Liver (tissue), 9 donors: Measurements from ENCODE around the gene ZCWPW1. TPM values are rescaled to one million over a fixed set of nuclear protein-coding genes. Genes with fewer than 3 reads are reported as not detected.

Source experiments
- DNase-seq: peaks from one replicate; pipeline ENCODE4 v3.0.0-alpha.2; 2017; ENCODE audit warnings: low spot score
- H3K27ac ChIP-seq, 2 donors: one replicate each; pipeline ENCODE4 v1.7.0; 2013; ENCODE audit warnings: inconsistent platforms in 2 of 2, low read length in 2 of 2, control low read depth in 1 of 2, low read depth in 1 of 2, mild to moderate bottlenecking in 1 of 2
- H3K27me3 ChIP-seq, 4 donors: one replicate each; pipeline versions ENCODE4 v1.6.1 to v1.7.0; 2013; ENCODE audit warnings: low read length in 3 of 4, inconsistent platforms in 1 of 4, mild to moderate bottlenecking in 1 of 4, moderate library complexity in 1 of 4; ENCODE audit not compliant: control insufficient read depth in 4 of 4, insufficient read depth in 4 of 4
- H3K36me3 ChIP-seq, 4 donors: one replicate each; pipeline versions ENCODE4 v1.6.1 to v1.7.0; 2013; ENCODE audit warnings: low read length in 3 of 4, mild to moderate bottlenecking in 3 of 4, low read depth in 1 of 4, moderate library complexity in 1 of 4; ENCODE audit not compliant: control insufficient read depth in 4 of 4, insufficient read depth in 3 of 4
- H3K4me1 ChIP-seq, 4 donors: one replicate each; pipeline versions ENCODE4 v1.6.1 to v1.7.0; 2013; ENCODE audit warnings: low read length in 3 of 4, mild to moderate bottlenecking in 3 of 4, moderate library complexity in 1 of 4; ENCODE audit not compliant: control insufficient read depth in 4 of 4, insufficient read depth in 4 of 4
- H3K4me3 ChIP-seq, 3 donors: one replicate each; pipeline versions ENCODE4 v1.6.1 to v1.7.0; 2013; ENCODE audit warnings: low read length in 3 of 3, control low read depth in 1 of 3, low read depth in 1 of 3, mild to moderate bottlenecking in 1 of 3
- H3K9ac ChIP-seq, 2 donors: one replicate each; pipeline ENCODE4 v1.7.0; 2013; ENCODE audit warnings: low read length in 2 of 2, mild to moderate bottlenecking in 2 of 2, moderate library complexity in 2 of 2, control low read depth in 1 of 2, low read depth in 1 of 2
- H3K9me3 ChIP-seq, 4 donors: one replicate each; pipeline versions ENCODE4 v1.6.1 to v1.7.0; 2013; ENCODE audit warnings: low read length in 3 of 4; ENCODE audit not compliant: control insufficient read depth in 4 of 4
- EGR1 ChIP-seq, 2 donors: IDR thresholded peaks; 2 replicates each; pipeline ENCODE4 v1.6.1; 2016 to 2018; ENCODE audit warnings: antibody characterized with exemption in 2 of 2, low read depth in 2 of 2
- FOXA1 ChIP-seq: IDR thresholded peaks from 2 replicates; pipeline ENCODE4 v1.6.1; 2016; ENCODE audit warnings: antibody characterized with exemption
- FOXA2 ChIP-seq: IDR thresholded peaks from 2 replicates; pipeline ENCODE4 v1.6.1; 2016; ENCODE audit warnings: antibody characterized with exemption
- GABPA ChIP-seq, 2 donors: IDR thresholded peaks in 1 of 2; conservative IDR thresholded peaks in 1 of 2; 2 replicates each; pipeline ENCODE4 v1.6.1; 2016; ENCODE audit warnings: antibody characterized with exemption in 2 of 2, mild to moderate bottlenecking in 1 of 2, moderate library complexity in 1 of 2
- HNF4A ChIP-seq, 2 donors: conservative IDR thresholded peaks; 2 replicates each; pipeline ENCODE4 v1.6.1; 2016; ENCODE audit warnings: antibody characterized with exemption in 2 of 2, mild to moderate bottlenecking in 2 of 2
- HNF4G ChIP-seq: IDR thresholded peaks from 2 replicates; pipeline ENCODE4 v1.6.1; 2016; ENCODE audit warnings: antibody characterized with exemption
- JUND ChIP-seq, 2 donors: IDR thresholded peaks; 2 replicates each; pipeline ENCODE4 v1.6.1; 2016; ENCODE audit warnings: antibody characterized with exemption in 2 of 2
- NR2F2 ChIP-seq: IDR thresholded peaks from 2 replicates; pipeline ENCODE4 v1.6.1; 2016; ENCODE audit warnings: antibody characterized with exemption
- RAD21 ChIP-seq, 2 donors: IDR thresholded peaks; 2 replicates each; pipeline ENCODE4 v1.6.1; 2016; ENCODE audit warnings: antibody characterized with exemption in 2 of 2, mild to moderate bottlenecking in 2 of 2
- RXRA ChIP-seq, 2 donors: IDR thresholded peaks; 2 replicates each; pipeline ENCODE4 v1.6.1; 2017 to 2018; ENCODE audit warnings: antibody characterized with exemption in 2 of 2, mild to moderate bottlenecking in 1 of 2
- SP1 ChIP-seq: IDR thresholded peaks from 2 replicates; pipeline ENCODE4 v1.6.1; 2018; ENCODE audit warnings: antibody characterized with exemption, mild to moderate bottlenecking
- TAF1 ChIP-seq: conservative IDR thresholded peaks from 2 replicates; pipeline ENCODE4 v1.6.1; 2016; ENCODE audit warnings: antibody characterized with exemption, mild to moderate bottlenecking
- YY1 ChIP-seq: IDR thresholded peaks from 2 replicates; pipeline ENCODE4 v1.6.1; 2016; ENCODE audit warnings: antibody characterized with exemption, mild to moderate bottlenecking
- WGBS: extraction: QIAGEN DNeasy Blood & Tissue Kit; methylation state at CpG from one replicate; pipeline ENCODE4 v1.1.7; 2013; 5-methylcytosine and 5-hydroxymethylcytosine counted together
- polyA plus RNA-seq, 2 donors: library from polyadenylated mRNA; stranded (reverse) in 1 of 2; unstranded in 1 of 2; fragments of 200-250 nt in 1 of 2; fragments of >200 nt in 1 of 2; fragmentation: Nextera tagmentation in 1 of 2; extraction: Ambion mirVana in 1 of 2; gene quantifications; one replicate each; pipeline versions ENCODE4 v1.2.1 to v1.2.3, GENCODE V29; 2013 to 2015
- total RNA-seq, 2 donors: library from RNA; depleted of rRNA; stranded (reverse); fragments of >200 nt; gene quantifications; one replicate each; pipeline ENCODE4 v1.2.3, GENCODE V29; 2014
- TF ChIP-seq, protein P1 (sequence below): IDR thresholded peaks from 2 replicates; pipeline ENCODE4 v1.6.1; 2016; ENCODE audit warnings: antibody characterized with exemption
- TF ChIP-seq, protein P2 (sequence below): IDR thresholded peaks from 2 replicates; pipeline ENCODE4 v1.6.1; 2016; ENCODE audit warnings: antibody characterized with exemption
- TF ChIP-seq, protein P3 (sequence below): IDR thresholded peaks from 2 replicates; pipeline ENCODE4 v1.6.1; 2016; ENCODE audit warnings: antibody characterized with exemption
- TF ChIP-seq, protein P4 (sequence below): IDR thresholded peaks from 2 replicates; pipeline ENCODE4 v1.6.1; 2016; ENCODE audit warnings: antibody characterized with exemption, mild to moderate bottlenecking
- TF ChIP-seq, protein P5 (sequence below): fragments of 150-350 bp; IDR thresholded peaks from 2 replicates; pipeline ENCODE4 v1.5.1; 2017; ENCODE audit warnings: improper control_type of control experiment, low read depth, low read length; ENCODE audit not compliant: missing input control
- donor health status: healthy.
- donor health status: healthy.
- donor health status: healthy.
- donor health status: healthy.
- donor health status: healthy.

ZCWPW1 gene
- total and polyA plus RNA-seq, 4 donors, result 1.4 to 3.3 (median 2.8) TPM

DNA sequence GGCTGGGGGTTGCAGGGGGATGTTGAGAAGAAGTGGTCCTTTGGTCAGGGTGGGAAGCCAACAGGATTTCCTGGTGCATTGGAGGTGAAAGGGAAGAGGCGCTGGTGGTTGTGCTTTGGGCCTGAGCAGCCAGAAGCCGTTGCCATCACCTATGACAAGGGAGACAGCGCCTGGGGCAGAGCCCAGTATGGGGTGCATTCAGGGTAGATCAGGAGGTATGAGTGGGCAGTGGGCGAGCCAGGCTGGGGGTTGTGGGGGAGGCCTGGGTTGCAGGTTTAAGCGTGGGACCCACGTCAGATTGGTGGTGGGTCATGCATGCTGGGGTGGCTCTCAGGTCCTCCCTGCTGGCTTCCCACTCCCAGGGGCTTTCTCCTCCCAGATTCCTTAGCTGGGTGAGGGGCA, 76.8 kb downstream of the ZCWPW1 start:
- WGBS, result 92% methylated on average over 6 of the region's 6 CpGs
- no peak overlapping the region for H3K27ac ChIP-seq
- no peak for DNase-seq
- H3K4me1 ChIP-seq, result no peaks in the 10 kb centered on the region
- no peaks in the 10 kb centered on the region for H3K27me3 ChIP-seq
- peaks cover 38 to 73% (median 54%) of the 10 kb centered on the region in 4 donors for H3K36me3 ChIP-seq
- no peak overlapping the region for H3K9ac ChIP-seq
- H3K4me3 ChIP-seq, result no peak overlapping the region
- no peak for TF ChIP-seq TAF1
- TF ChIP-seq, protein P1, sequence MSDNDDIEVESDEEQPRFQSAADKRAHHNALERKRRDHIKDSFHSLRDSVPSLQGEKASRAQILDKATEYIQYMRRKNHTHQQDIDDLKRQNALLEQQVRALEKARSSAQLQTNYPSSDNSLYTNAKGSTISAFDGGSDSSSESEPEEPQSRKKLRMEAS, result no peak
- no peak for TF ChIP-seq JUND (IDR thresholded peaks at IDR 0.05)
- no peak for TF ChIP-seq FOXA2
- no peak for TF ChIP-seq HNF4G
- TF ChIP-seq GABPA (IDR thresholded peaks at IDR 0.05 in 1 of 2, conservative IDR thresholded peaks at IDR 0.05 in 1 of 2), result no peak
- TF ChIP-seq EGR1 (IDR thresholded peaks at IDR 0.05; ENCODE audit: low read depth in 2 of 2), result no peak
- TF ChIP-seq HNF4A (conservative IDR thresholded peaks at IDR 0.05), result no peak
- TF ChIP-seq, protein P2, sequence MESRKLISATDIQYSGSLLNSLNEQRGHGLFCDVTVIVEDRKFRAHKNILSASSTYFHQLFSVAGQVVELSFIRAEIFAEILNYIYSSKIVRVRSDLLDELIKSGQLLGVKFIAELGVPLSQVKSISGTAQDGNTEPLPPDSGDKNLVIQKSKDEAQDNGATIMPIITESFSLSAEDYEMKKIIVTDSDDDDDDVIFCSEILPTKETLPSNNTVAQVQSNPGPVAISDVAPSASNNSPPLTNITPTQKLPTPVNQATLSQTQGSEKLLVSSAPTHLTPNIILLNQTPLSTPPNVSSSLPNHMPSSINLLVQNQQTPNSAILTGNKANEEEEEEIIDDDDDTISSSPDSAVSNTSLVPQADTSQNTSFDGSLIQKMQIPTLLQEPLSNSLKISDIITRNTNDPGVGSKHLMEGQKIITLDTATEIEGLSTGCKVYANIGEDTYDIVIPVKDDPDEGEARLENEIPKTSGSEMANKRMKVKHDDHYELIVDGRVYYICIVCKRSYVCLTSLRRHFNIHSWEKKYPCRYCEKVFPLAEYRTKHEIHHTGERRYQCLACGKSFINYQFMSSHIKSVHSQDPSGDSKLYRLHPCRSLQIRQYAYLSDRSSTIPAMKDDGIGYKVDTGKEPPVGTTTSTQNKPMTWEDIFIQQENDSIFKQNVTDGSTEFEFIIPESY, result no peak
- no peak for TF ChIP-seq RXRA (IDR thresholded peaks at IDR 0.05)
- TF ChIP-seq, protein P3, sequence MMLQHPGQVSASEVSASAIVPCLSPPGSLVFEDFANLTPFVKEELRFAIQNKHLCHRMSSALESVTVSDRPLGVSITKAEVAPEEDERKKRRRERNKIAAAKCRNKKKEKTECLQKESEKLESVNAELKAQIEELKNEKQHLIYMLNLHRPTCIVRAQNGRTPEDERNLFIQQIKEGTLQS, result no peak
- no peak for TF ChIP-seq NR2F2
- TF ChIP-seq SP1, result no peak
- TF ChIP-seq FOXA1, result no peak
- TF ChIP-seq, protein P4, sequence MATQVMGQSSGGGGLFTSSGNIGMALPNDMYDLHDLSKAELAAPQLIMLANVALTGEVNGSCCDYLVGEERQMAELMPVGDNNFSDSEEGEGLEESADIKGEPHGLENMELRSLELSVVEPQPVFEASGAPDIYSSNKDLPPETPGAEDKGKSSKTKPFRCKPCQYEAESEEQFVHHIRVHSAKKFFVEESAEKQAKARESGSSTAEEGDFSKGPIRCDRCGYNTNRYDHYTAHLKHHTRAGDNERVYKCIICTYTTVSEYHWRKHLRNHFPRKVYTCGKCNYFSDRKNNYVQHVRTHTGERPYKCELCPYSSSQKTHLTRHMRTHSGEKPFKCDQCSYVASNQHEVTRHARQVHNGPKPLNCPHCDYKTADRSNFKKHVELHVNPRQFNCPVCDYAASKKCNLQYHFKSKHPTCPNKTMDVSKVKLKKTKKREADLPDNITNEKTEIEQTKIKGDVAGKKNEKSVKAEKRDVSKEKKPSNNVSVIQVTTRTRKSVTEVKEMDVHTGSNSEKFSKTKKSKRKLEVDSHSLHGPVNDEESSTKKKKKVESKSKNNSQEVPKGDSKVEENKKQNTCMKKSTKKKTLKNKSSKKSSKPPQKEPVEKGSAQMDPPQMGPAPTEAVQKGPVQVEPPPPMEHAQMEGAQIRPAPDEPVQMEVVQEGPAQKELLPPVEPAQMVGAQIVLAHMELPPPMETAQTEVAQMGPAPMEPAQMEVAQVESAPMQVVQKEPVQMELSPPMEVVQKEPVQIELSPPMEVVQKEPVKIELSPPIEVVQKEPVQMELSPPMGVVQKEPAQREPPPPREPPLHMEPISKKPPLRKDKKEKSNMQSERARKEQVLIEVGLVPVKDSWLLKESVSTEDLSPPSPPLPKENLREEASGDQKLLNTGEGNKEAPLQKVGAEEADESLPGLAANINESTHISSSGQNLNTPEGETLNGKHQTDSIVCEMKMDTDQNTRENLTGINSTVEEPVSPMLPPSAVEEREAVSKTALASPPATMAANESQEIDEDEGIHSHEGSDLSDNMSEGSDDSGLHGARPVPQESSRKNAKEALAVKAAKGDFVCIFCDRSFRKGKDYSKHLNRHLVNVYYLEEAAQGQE, result no peak
- no peak for TF ChIP-seq RAD21 (IDR thresholded peaks at IDR 0.05)
- TF ChIP-seq, protein P5, sequence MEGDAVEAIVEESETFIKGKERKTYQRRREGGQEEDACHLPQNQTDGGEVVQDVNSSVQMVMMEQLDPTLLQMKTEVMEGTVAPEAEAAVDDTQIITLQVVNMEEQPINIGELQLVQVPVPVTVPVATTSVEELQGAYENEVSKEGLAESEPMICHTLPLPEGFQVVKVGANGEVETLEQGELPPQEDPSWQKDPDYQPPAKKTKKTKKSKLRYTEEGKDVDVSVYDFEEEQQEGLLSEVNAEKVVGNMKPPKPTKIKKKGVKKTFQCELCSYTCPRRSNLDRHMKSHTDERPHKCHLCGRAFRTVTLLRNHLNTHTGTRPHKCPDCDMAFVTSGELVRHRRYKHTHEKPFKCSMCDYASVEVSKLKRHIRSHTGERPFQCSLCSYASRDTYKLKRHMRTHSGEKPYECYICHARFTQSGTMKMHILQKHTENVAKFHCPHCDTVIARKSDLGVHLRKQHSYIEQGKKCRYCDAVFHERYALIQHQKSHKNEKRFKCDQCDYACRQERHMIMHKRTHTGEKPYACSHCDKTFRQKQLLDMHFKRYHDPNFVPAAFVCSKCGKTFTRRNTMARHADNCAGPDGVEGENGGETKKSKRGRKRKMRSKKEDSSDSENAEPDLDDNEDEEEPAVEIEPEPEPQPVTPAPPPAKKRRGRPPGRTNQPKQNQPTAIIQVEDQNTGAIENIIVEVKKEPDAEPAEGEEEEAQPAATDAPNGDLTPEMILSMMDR, result no peak
- TF ChIP-seq YY1, result no peak
- H3K9me3 ChIP-seq, result no peaks in the 10 kb centered on the region

Other genes with a start within 250 kb of the ZCWPW1 start
- under 1 TPM; 0.37 to 0.59 TPM for gene PVRIG, start 208.8 kb downstream of the ZCWPW1 start, total RNA-seq
- gene PVRIG, start 208.8 kb downstream of the ZCWPW1 start, polyA plus RNA-seq, result under 1 TPM; 0.58 to 0.81 TPM
- not detected for gene SPDYE3, start 121.0 kb downstream of the ZCWPW1 start, total RNA-seq
- gene SPDYE3, start 121.0 kb downstream of the ZCWPW1 start, polyA plus RNA-seq, result 1 to 10 TPM in 1 of 2 donors, under 1 TPM in 1; 0.07 to 1.7 TPM
- 10 to 100 TPM in 1 of 2 donors, 1 to 10 TPM in 1; 6.0 to 50.8 TPM for gene PILRB, start 70.6 kb downstream of the ZCWPW1 start, total RNA-seq
- 10 to 100 TPM; 12.2 to 16.5 TPM for gene PILRB, start 70.6 kb downstream of the ZCWPW1 start, polyA plus RNA-seq
- 1 to 10 TPM; 2.8 to 3.5 TPM for gene PILRA, start 55.2 kb downstream of the ZCWPW1 start, total RNA-seq
- 1 to 10 TPM; 1.5 to 3.5 TPM for gene PILRA, start 55.2 kb downstream of the ZCWPW1 start, polyA plus RNA-seq
- 10 to 100 TPM; 13.5 to 19.6 TPM for gene MEPCE, start 1.1 kb upstream of the ZCWPW1 start, total RNA-seq
- 10 to 100 TPM in 1 of 2 donors, 1 to 10 TPM in 1; 6.7 to 21.8 TPM for gene MEPCE, start 1.1 kb upstream of the ZCWPW1 start, polyA plus RNA-seq
- gene PPP1R35, start 7.8 kb upstream of the ZCWPW1 start, total RNA-seq, result 1 to 10 TPM; 6.6 to 7.4 TPM
- 10 to 100 TPM in 1 of 2 donors, 1 to 10 TPM in 1; 7.8 to 12.2 TPM for gene PPP1R35, start 7.8 kb upstream of the ZCWPW1 start, polyA plus RNA-seq
- gene SPACDR, start 35.6 kb upstream of the ZCWPW1 start, total RNA-seq, result under 1 TPM; 0.17 to 0.33 TPM
- gene SPACDR, start 35.6 kb upstream of the ZCWPW1 start, polyA plus RNA-seq, result under 1 TPM in 1 of 2 donors, not detected in 1; 0.06 TPM
- gene TSC22D4, start 50.5 kb upstream of the ZCWPW1 start, total RNA-seq, result 10 to 100 TPM in 1 of 2 donors, 1 to 10 TPM in 1; 6.9 to 21.2 TPM
- gene TSC22D4, start 50.5 kb upstream of the ZCWPW1 start, polyA plus RNA-seq, result 10 to 100 TPM in 1 of 2 donors, 1 to 10 TPM in 1; 5.5 to 15.9 TPM
- gene NYAP1, start 55.2 kb upstream of the ZCWPW1 start, total RNA-seq, result under 1 TPM; 0.08 to 0.09 TPM
- under 1 TPM in 1 of 2 donors, not detected in 1; 0.29 TPM for gene NYAP1, start 55.2 kb upstream of the ZCWPW1 start, polyA plus RNA-seq
- gene AGFG2, start 110.5 kb upstream of the ZCWPW1 start, total RNA-seq, result 10 to 100 TPM; 37.2 to 48.8 TPM
- 10 to 100 TPM; 37.4 to 47.2 TPM for gene AGFG2, start 110.5 kb upstream of the ZCWPW1 start, polyA plus RNA-seq
- under 1 TPM in 1 of 2 donors, not detected in 1; 0.33 TPM for gene SAP25, start 145.2 kb upstream of the ZCWPW1 start, total RNA-seq
- gene SAP25, start 145.2 kb upstream of the ZCWPW1 start, polyA plus RNA-seq, result under 1 TPM; 0.56 to 0.84 TPM
- gene LRCH4, start 157.4 kb upstream of the ZCWPW1 start, total RNA-seq, result 10 to 100 TPM in 1 of 2 donors, 1 to 10 TPM in 1; 8.2 to 25.8 TPM
- 10 to 100 TPM in 1 of 2 donors, 1 to 10 TPM in 1; 9.1 to 16.9 TPM for gene LRCH4, start 157.4 kb upstream of the ZCWPW1 start, polyA plus RNA-seq
- 1 to 10 TPM in 1 of 2 donors, under 1 TPM in 1; 0.67 to 1.3 TPM for gene FBXO24, start 157.6 kb upstream of the ZCWPW1 start, total RNA-seq
- under 1 TPM; 0.25 to 0.32 TPM for gene FBXO24, start 157.6 kb upstream of the ZCWPW1 start, polyA plus RNA-seq
- gene PCOLCE, start 173.7 kb upstream of the ZCWPW1 start, total RNA-seq, result 10 to 100 TPM in 1 of 2 donors, 1 to 10 TPM in 1; 6.7 to 13.1 TPM
- gene PCOLCE, start 173.7 kb upstream of the ZCWPW1 start, polyA plus RNA-seq, result 10 to 100 TPM; 10.4 to 38.2 TPM
- gene MOSPD3, start 183.8 kb upstream of the ZCWPW1 start, total RNA-seq, result 1 to 10 TPM; 3.5 to 6.3 TPM
- 10 to 100 TPM; 10.8 to 15.7 TPM for gene MOSPD3, start 183.8 kb upstream of the ZCWPW1 start, polyA plus RNA-seq
- gene TFR2, start 212.8 kb upstream of the ZCWPW1 start, total RNA-seq, result 100 to 1,000 TPM; 276 to 358 TPM
- 100 to 1,000 TPM; 354 to 663 TPM for gene TFR2, start 212.8 kb upstream of the ZCWPW1 start, polyA plus RNA-seq
- gene ACTL6B, start 227.7 kb upstream of the ZCWPW1 start, total RNA-seq, result not detected
- gene ACTL6B, start 227.7 kb upstream of the ZCWPW1 start, polyA plus RNA-seq, result not detected
- 10 to 100 TPM; 57.9 to 88.5 TPM for gene GNB2, start 245.0 kb upstream of the ZCWPW1 start, total RNA-seq
- gene GNB2, start 245.0 kb upstream of the ZCWPW1 start, polyA plus RNA-seq, result 100 to 1,000 TPM in 1 of 2 donors, 10 to 100 TPM in 1; 37.6 to 133 TPM